Lung microvascular endothelial cell (primary cell): Measurements from ENCODE around the gene NANP. TPM values are rescaled to one million over a fixed set of nuclear protein-coding genes. Genes with fewer than 3 reads are reported as not detected.

Source experiments
- DNase-seq, 2 donors: peaks; one replicate each; pipeline versions ENCODE4 v3.0.0 to v3.0.0-alpha.2; 2010; ENCODE audit warnings: low read depth in 2 of 2
- total RNA-seq: library from RNA; depleted of rRNA; stranded (reverse); fragments of >200 nt; gene quantifications from 2 replicates; pipeline ENCODE4 v1.2.1, GENCODE V29; 2014

NANP gene
- total RNA-seq, 1 donor from 2014 or later = 9.1 TPM

- DNase-seq = no peak
These were observed 52.0 kb downstream of the NANP start for GRCh38 chr20:25571817-25572216.

DNA sequence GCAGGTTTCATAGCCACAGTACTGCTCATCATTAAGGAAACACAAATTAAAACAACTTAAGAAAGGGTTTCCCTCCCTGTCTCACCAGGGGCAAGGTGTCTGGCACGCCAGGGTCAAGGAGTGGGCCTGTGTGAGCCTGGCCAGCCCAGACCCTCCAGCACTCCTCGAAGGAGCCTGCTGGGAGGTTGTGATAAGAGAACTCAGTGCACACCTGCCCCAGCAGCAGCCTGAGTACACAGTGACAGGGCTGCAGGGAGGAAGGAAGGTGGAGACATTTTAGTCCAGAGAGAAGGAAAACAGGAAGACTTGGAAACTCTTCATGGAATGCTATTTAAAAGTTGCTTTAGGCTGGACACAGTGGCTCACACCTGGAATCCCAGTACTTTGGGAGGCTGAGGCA is 52.6 kb downstream of the NANP start:
- no peak for DNase-seq

DNA sequence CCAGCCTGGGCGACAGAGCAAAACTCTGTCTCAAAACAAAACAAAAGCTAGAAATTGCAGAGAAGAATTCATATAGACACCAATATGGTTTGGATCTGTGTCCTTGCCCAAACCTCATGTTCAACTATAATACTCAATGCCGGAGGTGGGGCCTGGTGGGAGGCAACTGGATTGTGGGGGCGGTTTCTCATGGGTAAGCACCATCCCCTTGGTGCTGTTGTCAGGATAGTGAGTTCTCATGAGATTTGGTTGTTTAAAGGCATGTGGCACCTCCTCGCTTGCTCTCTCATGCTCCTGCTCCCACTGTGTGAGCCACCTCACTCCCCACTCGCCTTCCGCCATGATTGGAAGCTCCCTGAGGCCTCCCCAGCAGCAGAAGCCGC is 53.7 kb downstream of the NANP start:
- DNase-seq = no peak

DNA sequence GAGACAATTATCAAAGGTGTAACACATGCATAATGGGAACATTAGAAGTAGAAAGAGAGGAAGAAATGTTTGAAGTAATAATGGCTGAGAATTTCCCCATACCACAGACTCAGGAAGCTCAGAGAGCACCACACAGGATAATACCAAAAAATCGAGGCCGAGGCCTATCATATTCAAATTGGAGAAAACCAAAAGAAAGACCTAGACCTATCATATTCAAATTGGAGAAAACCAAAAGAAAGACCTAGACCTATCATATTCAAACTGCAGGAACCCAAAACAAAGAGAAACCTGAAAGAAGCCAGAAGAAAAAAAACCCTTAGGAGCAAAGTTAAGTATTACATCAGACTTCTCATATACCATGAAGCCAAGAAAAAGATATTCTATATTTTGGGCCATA is 56.5 kb downstream of the NANP start:
- no peak for DNase-seq

GRCh38 chr20:25566821-25567220 is 57.0 kb downstream of the NANP start:
- DNase-seq = no peak

GRCh38 chr20:25565578-25566157 is 58.1 kb downstream of the NANP start:
- no peak for DNase-seq

DNA sequence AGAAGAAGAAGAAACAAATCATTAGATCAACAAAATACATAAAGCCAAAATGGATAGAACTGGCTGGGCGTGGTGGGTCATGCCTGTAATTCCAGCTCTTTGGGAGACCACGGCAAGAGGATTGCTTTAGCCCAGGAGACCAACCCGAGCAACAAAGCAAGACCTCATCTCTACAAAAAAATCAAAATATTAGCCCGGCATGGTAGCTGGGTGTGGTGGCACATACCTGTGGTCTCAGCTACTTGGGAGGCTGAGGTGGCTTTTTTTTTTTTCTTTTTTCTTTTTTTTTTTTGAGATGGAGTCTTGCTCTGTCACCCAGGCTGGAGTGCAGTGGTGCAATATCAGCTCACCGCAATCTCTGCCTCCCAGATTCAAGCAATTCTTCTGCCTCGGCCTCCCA is 59.9 kb downstream of the NANP start:
- DNase-seq = no peak

DNA sequence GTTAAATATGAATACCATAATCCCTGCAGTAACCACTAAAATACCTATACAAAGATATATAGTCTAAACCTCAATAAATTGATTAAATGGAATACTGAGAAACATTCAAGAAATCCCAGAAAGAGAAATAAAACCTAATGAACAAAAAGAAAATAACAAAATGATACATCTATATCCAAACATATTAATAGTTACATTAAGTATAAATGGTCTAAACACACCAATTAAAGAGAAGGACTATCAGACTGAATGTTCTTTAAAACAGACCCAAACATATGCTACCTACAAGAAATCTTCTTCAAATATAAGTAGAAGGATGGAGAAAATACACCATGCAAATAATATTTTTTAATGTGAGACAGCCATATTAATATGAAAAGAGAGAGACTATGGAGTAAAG is 60.5 kb downstream of the NANP start:
- DNase-seq = no peak

Other genes starting within 250 kb of the NANP start
- gene ABHD12, start 233.2 kb downstream of the NANP start, total RNA-seq = 20.0 and 23.2 TPM in 2 replicates
- gene GINS1, start 216.3 kb downstream of the NANP start, total RNA-seq = 3.4 and 8.3 TPM in 2 replicates
- 10.5 and 21.0 TPM in 2 replicates for gene NINL, start 38.5 kb downstream of the NANP start, total RNA-seq
- gene ZNF337, start 72.8 kb upstream of the NANP start, total RNA-seq = 8.7 and 12.5 TPM in 2 replicates